Fibroblast of mammary gland (primary cell): Measurements from ENCODE around the gene CT45A2.
"Not testable (repeated sequence)": the region's sequence is repeated elsewhere in the genome, so short reads cannot be mapped to it uniquely, and the experiment has no call there.

ENCODE experiments used
- DNase-seq: peaks from one replicate; pipeline ENCODE4 v3.0.0-alpha.2; 2010; ENCODE audit warnings: low read depth
- H3K4me3 ChIP-seq: 2 replicates; pipeline ENCODE4 v1.5.1; 2011; ENCODE audit warnings: low read depth, mild to moderate bottlenecking, low read length, moderate library complexity; ENCODE audit not compliant: control insufficient read depth

The CT45A2 gene

GRCh38 chrX:135819912-135820311 lies at the start of gene CT45A2:
CT45A2 (minus strand) TSS chrX:135820012; CDS start chrX:135816265, 3,747 bp downstream.
- not testable (repeated sequence) for H3K4me3 ChIP-seq, DNase-seq

- not testable (repeated sequence) for DNase-seq
Observed at GRCh38 chrX:135854438-135854837, 34.6 kb upstream of the CT45A2 start, which contains the start of gene CT45A8. CT45A8 (minus strand) TSS chrX:135854538; CDS start chrX:135850783, 3,755 bp downstream.

GRCh38 chrX:135837180-135837579 lies 17.4 kb upstream of the CT45A2 start, which contains the start of gene CT45A7:
CT45A7 (minus strand) TSS chrX:135837280; CDS start chrX:135833533, 3,747 bp downstream.
- DNase-seq, H3K4me3 ChIP-seq: not testable (repeated sequence)

More at GRCh38 chrX:135854438-135854837, 34.6 kb upstream of the CT45A2 start, which contains the start of gene CT45A8:
- H3K4me3 ChIP-seq: not testable (repeated sequence)

GRCh38 chrX:135802687-135803086 lies 17.1 kb downstream of the CT45A2 start, which contains the start of gene CT45A6:
CT45A6 (minus strand) TSS chrX:135802787; CDS start chrX:135798993, 3,794 bp downstream.
- not testable (repeated sequence) for H3K4me3 ChIP-seq, DNase-seq

GRCh38 chrX:135785403-135785802 lies 34.4 kb downstream of the CT45A2 start, which contains the start of gene CT45A5:
CT45A5 (minus strand) TSS chrX:135785503; CDS start chrX:135781729, 3,774 bp downstream.
- not testable (repeated sequence) for H3K4me3 ChIP-seq, DNase-seq

- DNase-seq, H3K4me3 ChIP-seq: not testable (repeated sequence)
Observed at GRCh38 chrX:135768091-135768490, 51.7 kb downstream of the CT45A2 start, which contains the start of gene CT45A3. CT45A3 (minus strand) TSS chrX:135768191; CDS start chrX:135764444, 3,747 bp downstream.
